ENCODE measurements around the gene SAMD4A. TPM values are rescaled to one million over a fixed set of nuclear protein-coding genes. Genes with fewer than 3 reads are reported as not detected.
A peak's percentile ranks its signal among the peaks of the same experiment; 100 is the strongest.

SAMD4A gene
- total RNA-seq, 1 experiment from 2014 or later = 77.2 TPM

- H3K9me3 ChIP-seq (ENCODE audit: low read length) = no peaks in the 10 kb centered on the region
- H3K4me3 ChIP-seq (ENCODE audit: low read length) = no peak overlapping the region
- H3K4me2 ChIP-seq (ENCODE audit: low read depth, low read length, poor library complexity, severe bottlenecking) = no peak overlapping the region
- no peaks in the 10 kb centered on the region for H3K9me2 ChIP-seq (replicated peaks; ENCODE audit: insufficient read depth, low read length)
- no peaks in the 10 kb centered on the region for H4K20me1 ChIP-seq (ENCODE audit: insufficient read depth, low read depth, low read length)
- peaks cover 54% of the 10 kb centered on the region for H3K4me1 ChIP-seq (ENCODE audit: low read length)
- no peak overlapping the region for H3K9ac ChIP-seq (ENCODE audit: low read length)
- H3K79me2 ChIP-seq (ENCODE audit: low read length) = peaks cover 96% of the 10 kb centered on the region
- no peaks in the 10 kb centered on the region for H3K27me3 ChIP-seq (ENCODE audit: low read length)
- DNase-seq = no peak
- H3K27ac ChIP-seq (ENCODE audit: low read length) = no peak overlapping the region
- peaks cover 16% of the 10 kb centered on the region; the same call in 1 of the 2 replicates for H3K36me3 ChIP-seq (ENCODE audit: insufficient read depth, low read length)
- H2AFZ ChIP-seq (ENCODE audit: low read length) = no peak overlapping the region
Observed at GRCh38 chr14:54673193-54674045, 106.5 kb downstream of the SAMD4A start.

- no peak overlapping the region for H3K27ac ChIP-seq (ENCODE audit: low read length)
- no peaks in the 10 kb centered on the region for H3K9me2 ChIP-seq (replicated peaks; ENCODE audit: insufficient read depth, low read length)
- peaks cover 54% of the 10 kb centered on the region for H3K4me1 ChIP-seq (ENCODE audit: low read length)
- H2AFZ ChIP-seq (ENCODE audit: low read length) = no peak overlapping the region
- H3K36me3 ChIP-seq (ENCODE audit: insufficient read depth, low read length) = peaks cover 11% of the 10 kb centered on the region
- H3K4me2 ChIP-seq (ENCODE audit: low read depth, low read length, poor library complexity, severe bottlenecking) = no peak overlapping the region
- peaks cover 94% of the 10 kb centered on the region for H3K79me2 ChIP-seq (ENCODE audit: low read length)
- H3K4me3 ChIP-seq (ENCODE audit: low read length) = no peak overlapping the region
- H3K9me3 ChIP-seq (ENCODE audit: low read length) = no peaks in the 10 kb centered on the region
- H3K27me3 ChIP-seq (ENCODE audit: low read length) = no peaks in the 10 kb centered on the region
- H4K20me1 ChIP-seq (ENCODE audit: insufficient read depth, low read depth, low read length) = peaks cover 5% of the 10 kb centered on the region; the same call in 1 of the 2 replicates
- peak; percentile 56 for DNase-seq
- no peak overlapping the region for H3K9ac ChIP-seq (ENCODE audit: low read length)
Observed at GRCh38 chr14:54674046-54674741, 107.3 kb downstream of the SAMD4A start.

- H3K27ac ChIP-seq (ENCODE audit: low read length) = no peak overlapping the region
- H3K9me2 ChIP-seq (replicated peaks; ENCODE audit: insufficient read depth, low read length) = no peaks in the 10 kb centered on the region
- H2AFZ ChIP-seq (ENCODE audit: low read length) = no peak overlapping the region
- no peaks in the 10 kb centered on the region for H3K27me3 ChIP-seq (ENCODE audit: low read length)
- peaks cover 13% of the 10 kb centered on the region for H3K36me3 ChIP-seq (ENCODE audit: insufficient read depth, low read length)
- no peak overlapping the region for H3K9ac ChIP-seq (ENCODE audit: low read length)
- H3K4me3 ChIP-seq (ENCODE audit: low read length) = no peak overlapping the region
- H3K79me2 ChIP-seq (ENCODE audit: low read length) = peaks cover 95% of the 10 kb centered on the region
- H3K4me1 ChIP-seq (ENCODE audit: low read length) = peaks cover 49% of the 10 kb centered on the region
- H4K20me1 ChIP-seq (ENCODE audit: insufficient read depth, low read depth, low read length) = peaks cover 9% of the 10 kb centered on the region; the same call in 1 of the 2 replicates
- H3K4me2 ChIP-seq (ENCODE audit: low read depth, low read length, poor library complexity, severe bottlenecking) = no peak overlapping the region
- H3K9me3 ChIP-seq (ENCODE audit: low read length) = no peaks in the 10 kb centered on the region
- DNase-seq = no peak
Observed at GRCh38 chr14:54675236-54676128, 108.6 kb downstream of the SAMD4A start.

GRCh38 chr14:54676812-54677708 is 110.1 kb downstream of the SAMD4A start:
- H3K27ac ChIP-seq (ENCODE audit: low read length) = no peak overlapping the region
- no peak overlapping the region for H2AFZ ChIP-seq (ENCODE audit: low read length)
- no peak for DNase-seq
- H3K4me3 ChIP-seq (ENCODE audit: low read length) = no peak overlapping the region
- H4K20me1 ChIP-seq (ENCODE audit: insufficient read depth, low read depth, low read length) = peaks cover 9% of the 10 kb centered on the region; the same call in 1 of the 2 replicates
- peaks cover 44% of the 10 kb centered on the region for H3K4me1 ChIP-seq (ENCODE audit: low read length)
- H3K79me2 ChIP-seq (ENCODE audit: low read length) = peaks cover 96% of the 10 kb centered on the region
- H3K9me2 ChIP-seq (replicated peaks; ENCODE audit: insufficient read depth, low read length) = no peaks in the 10 kb centered on the region
- no peaks in the 10 kb centered on the region for H3K9me3 ChIP-seq (ENCODE audit: low read length)
- peaks cover 23% of the 10 kb centered on the region for H3K36me3 ChIP-seq (ENCODE audit: insufficient read depth, low read length)
- H3K9ac ChIP-seq (ENCODE audit: low read length) = no peak overlapping the region
- no peaks in the 10 kb centered on the region for H3K27me3 ChIP-seq (ENCODE audit: low read length)
- H3K4me2 ChIP-seq (ENCODE audit: low read depth, low read length, poor library complexity, severe bottlenecking) = no peak overlapping the region

- Histone ChIP-seq H4K20me1 (ENCODE audit: insufficient read depth, low read depth, low read length) (peaks cover 9% of the 10 kb centered on the region; the same call in 1 of the 2 replicates), H3K9ac (ENCODE audit: low read length) (no peak overlapping the region), H2AFZ (ENCODE audit: low read length) (no peak overlapping the region), H3K4me2 (ENCODE audit: low read depth, low read length, poor library complexity, severe bottlenecking) (no peak overlapping the region), H3K4me3 (ENCODE audit: low read length) (no peak overlapping the region), H3K9me2 (replicated peaks; ENCODE audit: insufficient read depth, low read length) (no peaks in the 10 kb centered on the region), H3K27ac (ENCODE audit: low read length) (no peak overlapping the region), H3K9me3 (ENCODE audit: low read length) (no peaks in the 10 kb centered on the region), H3K79me2 (ENCODE audit: low read length) (peaks cover 97% of the 10 kb centered on the region), H3K4me1 (ENCODE audit: low read length) (peaks cover 47% of the 10 kb centered on the region), H3K27me3 (ENCODE audit: low read length) (no peaks in the 10 kb centered on the region), H3K36me3 (ENCODE audit: insufficient read depth, low read length) (peaks cover 17% of the 10 kb centered on the region)
- DNase-seq = no peak
Observed at GRCh38 chr14:54680651-54681050, 113.7 kb downstream of the SAMD4A start.

DNA sequence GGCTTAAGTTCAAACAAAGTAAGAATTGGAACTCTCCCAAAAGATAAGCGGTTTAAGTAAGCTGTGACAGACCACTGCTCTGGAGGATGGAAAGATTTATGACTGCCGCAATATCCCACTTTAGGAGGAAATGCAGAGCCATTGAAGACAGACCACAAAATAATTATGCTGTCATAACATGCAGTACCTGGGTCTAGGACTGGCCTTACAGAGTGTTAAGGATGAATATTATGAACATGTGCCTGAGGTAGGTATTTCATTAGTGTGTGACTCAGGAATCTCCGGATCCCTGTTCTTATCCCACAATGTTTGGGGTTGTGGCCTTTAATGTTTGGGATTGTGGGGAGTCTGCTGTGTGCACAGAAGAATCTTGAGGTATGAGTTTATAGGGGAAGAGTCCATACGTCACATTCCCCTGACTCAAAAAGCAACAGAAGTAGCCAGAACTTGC is 114.9 kb downstream of the SAMD4A start:
- no peak overlapping the region for H3K27ac ChIP-seq (ENCODE audit: low read length)
- no peaks in the 10 kb centered on the region for H3K27me3 ChIP-seq (ENCODE audit: low read length)
- peaks cover 52% of the 10 kb centered on the region for H3K4me1 ChIP-seq (ENCODE audit: low read length)
- no peaks in the 10 kb centered on the region for H3K9me3 ChIP-seq (ENCODE audit: low read length)
- H3K79me2 ChIP-seq (ENCODE audit: low read length) = peaks cover 97% of the 10 kb centered on the region
- H3K9ac ChIP-seq (ENCODE audit: low read length) = no peak overlapping the region
- no peak overlapping the region for H3K4me3 ChIP-seq (ENCODE audit: low read length)
- peaks cover 9% of the 10 kb centered on the region; the same call in 1 of the 2 replicates for H4K20me1 ChIP-seq (ENCODE audit: insufficient read depth, low read depth, low read length)
- H2AFZ ChIP-seq (ENCODE audit: low read length) = no peak overlapping the region
- H3K9me2 ChIP-seq (replicated peaks; ENCODE audit: insufficient read depth, low read length) = no peaks in the 10 kb centered on the region
- H3K4me2 ChIP-seq (ENCODE audit: low read depth, low read length, poor library complexity, severe bottlenecking) = no peak overlapping the region
- peaks cover 17% of the 10 kb centered on the region for H3K36me3 ChIP-seq (ENCODE audit: insufficient read depth, low read length)
- no peak for DNase-seq

DNA sequence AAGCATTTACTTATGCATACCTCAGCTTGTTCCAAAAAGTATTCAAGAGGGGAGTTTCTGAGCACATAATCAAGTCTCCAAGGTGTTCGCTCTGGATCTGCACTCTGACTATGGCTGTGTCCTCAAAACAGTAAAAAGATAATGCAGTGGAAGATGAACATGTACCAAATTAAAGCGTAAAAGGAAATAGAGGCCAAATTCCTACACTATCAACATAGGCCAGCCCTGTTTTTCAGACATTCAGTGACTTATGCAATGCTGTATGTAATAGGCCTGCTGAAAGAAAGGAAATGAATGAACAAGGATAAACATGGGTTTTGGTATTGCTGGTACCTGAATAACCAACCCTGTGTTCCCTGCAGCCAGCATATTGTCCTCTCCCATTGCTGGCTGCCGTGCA is 115.7 kb downstream of the SAMD4A start:
- Histone ChIP-seq H3K4me2 (ENCODE audit: low read depth, low read length, poor library complexity, severe bottlenecking) (no peak overlapping the region), H2AFZ (ENCODE audit: low read length) (no peak overlapping the region), H3K4me1 (ENCODE audit: low read length) (peaks cover 47% of the 10 kb centered on the region), H3K36me3 (ENCODE audit: insufficient read depth, low read length) (peaks cover 17% of the 10 kb centered on the region), H3K27ac (ENCODE audit: low read length) (no peak overlapping the region), H4K20me1 (ENCODE audit: insufficient read depth, low read depth, low read length) (peaks cover 9% of the 10 kb centered on the region; the same call in 1 of the 2 replicates), H3K9ac (ENCODE audit: low read length) (no peak overlapping the region), H3K9me3 (ENCODE audit: low read length) (no peaks in the 10 kb centered on the region), H3K4me3 (ENCODE audit: low read length) (no peak overlapping the region), H3K9me2 (replicated peaks; ENCODE audit: insufficient read depth, low read length) (no peaks in the 10 kb centered on the region), H3K27me3 (ENCODE audit: low read length) (no peaks in the 10 kb centered on the region), H3K79me2 (ENCODE audit: low read length) (peaks cover 97% of the 10 kb centered on the region)
- no peak for DNase-seq

Data from Karpas-422 (cell line).